Brain microvascular endothelial cell (primary cell): ENCODE data around the gene BCL2A1.
"Not testable (repeated sequence)": the region's sequence is repeated elsewhere in the genome, so short reads cannot be mapped to it uniquely, and the experiment has no call there.

ENCODE experiments used
- DNase-seq: peaks from one replicate; pipeline ENCODE4 v3.0.0-alpha.2; 2020
- H3K27ac ChIP-seq: fragments of 250-450 bp; sonication (Bioruptor Pico); 2 replicates; pipeline ENCODE4 v1.5.1; 2020; ENCODE audit warnings: mild to moderate bottlenecking, moderate library complexity
- H3K27me3 ChIP-seq: fragments of 250-450 bp; sonication (Bioruptor Pico); replicated peaks from 2 replicates; pipeline ENCODE4 v1.5.1; 2020; ENCODE audit warnings: mild to moderate bottlenecking
- H3K36me3 ChIP-seq: fragments of 250-450 bp; sonication (Bioruptor Pico); replicated peaks from 2 replicates; pipeline ENCODE4 v1.5.1; 2020; ENCODE audit warnings: mild to moderate bottlenecking
- H3K4me3 ChIP-seq: 2 replicates; pipeline ENCODE4 v1.5.1; 2011; ENCODE audit warnings: low read depth, mild to moderate bottlenecking, control low read depth, low read length, moderate library complexity
- CTCF ChIP-seq: IDR thresholded peaks from 2 replicates; pipeline ENCODE4 v1.5.1; 2011; ENCODE audit warnings: low read depth, mild to moderate bottlenecking, moderate library complexity, low read length, control low read depth, inconsistent platforms; ENCODE audit errors: missing control alignments
- in situ Hi-C: cut with HindIII; loops from 2 replicates; pipeline ENCODE4 v1.10.0; 2017; ENCODE audit warnings: low sequenced_read_pairs, low pct_ligation_motif_present

The BCL2A1 gene

GRCh38 chr15:79942741-79943481 is 28.1 kb downstream of the BCL2A1 start:
- no peaks in the 10 kb centered on the region for H3K36me3 ChIP-seq
- no peaks in the 10 kb centered on the region for H3K27me3 ChIP-seq
- no peak overlapping the region for H3K27ac ChIP-seq
- peak; percentile 12 for DNase-seq
- H3K4me3 ChIP-seq = no peak overlapping the region
- in situ Hi-C loops = no loop called here
- no peak for TF ChIP-seq CTCF

- Histone ChIP-seq H3K4me3 (no peak overlapping the region), H3K27me3 (no peaks in the 10 kb centered on the region), H3K27ac (no peak overlapping the region), H3K36me3 (no peaks in the 10 kb centered on the region)
- TF ChIP-seq CTCF = no peak
- DNase-seq = no peak
- in situ Hi-C loops = no loop called here
Measured at GRCh38 chr15:79939399-79939798, 31.6 kb downstream of the BCL2A1 start.

- no peak for DNase-seq
- Histone ChIP-seq H3K4me3 (no peak overlapping the region), H3K36me3 (no peaks in the 10 kb centered on the region), H3K27ac (no peak overlapping the region), H3K27me3 (no peaks in the 10 kb centered on the region)
- TF ChIP-seq CTCF = no peak
- in situ Hi-C loops = no loop called here
Measured at GRCh38 chr15:79938143-79938542, 32.9 kb downstream of the BCL2A1 start.

GRCh38 chr15:79935556-79936201 is 35.3 kb downstream of the BCL2A1 start:
- H3K36me3 ChIP-seq, H3K27ac ChIP-seq, in situ Hi-C loops, H3K27me3 ChIP-seq, H3K4me3 ChIP-seq, DNase-seq: not testable (repeated sequence)

GRCh38 chr15:79933231-79933630 is 37.8 kb downstream of the BCL2A1 start:
- H3K4me3 ChIP-seq = no peak overlapping the region
- no peaks in the 10 kb centered on the region for H3K36me3 ChIP-seq
- in situ Hi-C loops = no loop called here
- no peak for DNase-seq
- H3K27ac ChIP-seq = no peak overlapping the region
- TF ChIP-seq CTCF = no peak
- H3K27me3 ChIP-seq = no peaks in the 10 kb centered on the region

GRCh38 chr15:79932447-79932846 is 38.5 kb downstream of the BCL2A1 start:
- Histone ChIP-seq H3K27me3 (no peaks in the 10 kb centered on the region), H3K4me3 (no peak overlapping the region), H3K27ac (no peak overlapping the region), H3K36me3 (no peaks in the 10 kb centered on the region)
- no peak for TF ChIP-seq CTCF
- in situ Hi-C loops = no loop called here
- DNase-seq = no peak
